PC-3 (cell line): Measurements from ENCODE around the gene SAMSN1. TPM values are rescaled to one million over a fixed set of nuclear protein-coding genes. Genes with fewer than 3 reads are reported as not detected.

Experiments
- ATAC-seq: fragments of 200-7000 bp; cut with Tn5 transposase; 2 replicates; pipeline ENCODE4 v1.9.1; 2020; ENCODE audit warnings: mild to moderate bottlenecking, moderate library complexity
- BruUV-seq: library from RNA; stranded (reverse); fragments of 400-500 nt; replicated peaks from 2 replicates; lab custom pipeline; 2021; lab: Mats Ljungman, UMichigan
- CTCF ChIA-PET: fragments of 300-600 bp; sonication (Branson Sonifier 250); formaldehyde crosslinking; loops from one replicate; lab custom pipeline; 2022; ENCODE audit warnings: antibody characterized with exemption; lab: Charles Lee
- POLR2A ChIA-PET: fragments of 300-600 bp; sonication (Branson Sonifier 250); formaldehyde crosslinking; loops from one replicate; lab custom pipeline; 2022; ENCODE audit warnings: antibody characterized with exemption; ENCODE audit not compliant: unreplicated experiment; lab: Charles Lee
- DNase-seq: peaks from one replicate; pipeline ENCODE4 v3.0.0-alpha.2; 2015
- H2AFZ ChIP-seq: fragments of 300-600 bp; sonication (generic); 2 replicates; pipeline ENCODE4 v1.6.0; 2016; ENCODE audit warnings: antibody characterized with exemption, low read length
- H3F3A ChIP-seq: fragments of 300-600 bp; sonication (generic); one replicate; pipeline ENCODE4 v1.6.0; 2017; ENCODE audit warnings: antibody characterized with exemption, low read length, control low read depth, mild to moderate bottlenecking; ENCODE audit not compliant: unreplicated experiment
- H3K27ac ChIP-seq: fragments of 300-600 bp; sonication (generic); 2 replicates; pipeline ENCODE4 v1.5.1; 2016; ENCODE audit warnings: mild to moderate bottlenecking, low read length
- H3K27me3 ChIP-seq: fragments of 300-600 bp; sonication (generic); 2 replicates; pipeline ENCODE4 v1.6.1; 2016; ENCODE audit warnings: low read length, mixed read lengths
- H3K36me3 ChIP-seq: fragments of 300-600 bp; sonication (generic); 2 replicates; pipeline ENCODE4 v1.6.1; 2016; ENCODE audit warnings: low read depth, mixed run types, low read length, mixed read lengths
- H3K4me1 ChIP-seq: fragments of 300-600 bp; sonication (generic); 2 replicates; pipeline ENCODE4 v1.5.1; 2016; ENCODE audit warnings: low read length; ENCODE audit not compliant: insufficient read depth
- H3K4me2 ChIP-seq: fragments of 300-600 bp; sonication (generic); 2 replicates; pipeline ENCODE4 v1.6.0; 2016; ENCODE audit warnings: low read length
- H3K4me3 ChIP-seq: fragments of 300-600 bp; sonication (generic); 2 replicates; pipeline ENCODE4 v1.5.1; 2016; ENCODE audit warnings: mild to moderate bottlenecking, low read length, mixed read lengths
- H3K79me2 ChIP-seq: fragments of 300-600 bp; sonication (generic); 2 replicates; pipeline ENCODE4 v1.6.1; 2017; ENCODE audit warnings: low read length, mixed read lengths
- H3K9ac ChIP-seq: fragments of 300-600 bp; sonication (generic); 2 replicates; pipeline ENCODE4 v1.6.0; 2016; ENCODE audit warnings: mild to moderate bottlenecking, low read length
- H3K9me2 ChIP-seq: fragments of 300-600 bp; sonication (generic); replicated peaks from 2 replicates; pipeline ENCODE4 v1.6.1; 2016; ENCODE audit warnings: mixed run types, low read length, mixed read lengths
- H3K9me3 ChIP-seq: fragments of 300-600 bp; sonication (generic); 2 replicates; pipeline ENCODE4 v1.6.1; 2016; ENCODE audit warnings: low read length, mixed read lengths
- H4K20me1 ChIP-seq: fragments of 300-600 bp; sonication (generic); 2 replicates; pipeline ENCODE4 v1.6.1; 2016; ENCODE audit warnings: low read length, mixed read lengths
- CTCF ChIP-seq: fragments of 300-600 bp; sonication (generic); conservative IDR thresholded peaks from 2 replicates; pipeline ENCODE4 v1.5.1; 2017; ENCODE audit warnings: antibody characterized with exemption, low read depth, mild to moderate bottlenecking, low read length
- EZH2 ChIP-seq: fragments of 300-600 bp; sonication (generic); IDR thresholded peaks from one replicate; pipeline ENCODE4 v1.6.1; 2017; ENCODE audit warnings: antibody characterized with exemption, mild to moderate bottlenecking, low read length; ENCODE audit not compliant: unreplicated experiment
- EZH2phosphoT487 ChIP-seq: fragments of 300-600 bp; sonication (generic); IDR thresholded peaks from 2 replicates; pipeline ENCODE4 v1.6.1; 2018; ENCODE audit warnings: mild to moderate bottlenecking, antibody characterized with exemption, low read length, borderline replicate concordance
- intact Hi-C: fragments of 100-400 bp; cut with micrococcal nuclease; formaldehyde crosslinking; loops from 2 replicates; pipeline ENCODE4 v1.9.0; 2023
- total RNA-seq: library from RNA; depleted of rRNA; stranded (reverse); fragments of >200 nt; gene quantifications from 2 replicates; pipeline ENCODE4 v1.2.3, GENCODE V29; 2014; rRNA removed

The SAMSN1 gene
- total RNA-seq, 1 experiment from 2014 or later = not detected

- H3K9me2 ChIP-seq = no peaks in the 10 kb centered on the region
- H2AFZ ChIP-seq = no peak overlapping the region
- no peak overlapping the region for H3K27ac ChIP-seq
- no peak overlapping the region for H3K4me2 ChIP-seq
- H3K79me2 ChIP-seq = no peaks in the 10 kb centered on the region
- peaks cover 3% of the 10 kb centered on the region; the same call in 1 of the 2 replicates for H3K36me3 ChIP-seq
- H4K20me1 ChIP-seq = no peaks in the 10 kb centered on the region
- intact Hi-C loops = loop anchor here (10.0 kb wide), 1 partner anchor 417 kb away; no protein-coding TSS in a partner anchor
- no peak for ATAC-seq
- H3K4me1 ChIP-seq = no peaks in the 10 kb centered on the region
- DNase-seq = no peak
- POLR2A ChIA-PET = no interaction called here
- BruUV-seq = no TSS peak
- H3K4me3 ChIP-seq = no peak overlapping the region
- CTCF ChIA-PET = no interaction called here
- H3K27me3 ChIP-seq = no peaks in the 10 kb centered on the region
- H3K9ac ChIP-seq = no peak overlapping the region
- no peaks in the 10 kb centered on the region for H3F3A ChIP-seq
- peaks cover 4% of the 10 kb centered on the region; the same call in 1 of the 2 replicates for H3K9me3 ChIP-seq
- TF ChIP-seq EZH2 (no peak), EZH2phosphoT487 (no peak), CTCF (no peak)
These were observed 107.9 kb downstream of the SAMSN1 start for GRCh38 chr21:14438211-14438610.

GRCh38 chr21:14435423-14435822 lies 110.7 kb downstream of the SAMSN1 start:
- no TSS peak for BruUV-seq

More at GRCh38 chr21:14435423-14435822, 110.7 kb downstream of the SAMSN1 start:
- Histone ChIP-seq H3K36me3 (peaks cover 3% of the 10 kb centered on the region; the same call in 1 of the 2 replicates), H3K9me3 (peaks cover 4% of the 10 kb centered on the region; the same call in 1 of the 2 replicates), H3K79me2 (no peaks in the 10 kb centered on the region), H3K4me2 (no peak overlapping the region), H3F3A (no peaks in the 10 kb centered on the region), H3K9me2 (no peaks in the 10 kb centered on the region), H2AFZ (no peak overlapping the region), H3K4me3 (no peak overlapping the region), H3K27ac (no peak overlapping the region), H3K27me3 (no peaks in the 10 kb centered on the region), H3K4me1 (no peaks in the 10 kb centered on the region), H4K20me1 (no peaks in the 10 kb centered on the region), H3K9ac (no peak overlapping the region)
- CTCF ChIA-PET = no interaction called here
- POLR2A ChIA-PET = no interaction called here
- ATAC-seq = no peak
- no peak for DNase-seq
- intact Hi-C loops = loop anchor here (10.0 kb wide), 1 partner anchor 419 kb away; no protein-coding TSS in a partner anchor
- TF ChIP-seq CTCF (no peak), EZH2phosphoT487 (no peak), EZH2 (no peak)

Other genes starting within 250 kb of the SAMSN1 start
- 18.1 and 25.1 TPM in 2 replicates for gene HSPA13, start 163.2 kb downstream of the SAMSN1 start, total RNA-seq